Omental fat pad (tissue), 4 donors: Measurements from ENCODE around the gene CORO7. TPM values are rescaled to one million over a fixed set of nuclear protein-coding genes. Genes with fewer than 3 reads are reported as not detected.
A peak's percentile ranks its signal among the peaks of the same experiment; 100 is the strongest.

Source experiments
- ATAC-seq: fragments of 150-250 bp; one replicate; pipeline ENCODE4 v1.9.1; 2016; ENCODE audit warnings: mild to moderate bottlenecking, moderate library complexity; ENCODE audit not compliant: low FRiP score
- DNase-seq: peaks from one replicate; pipeline ENCODE4 v3.0.0-alpha.2; 2019; ENCODE audit warnings: low spot score
- total RNA-seq, 4 donors: library from RNA; depleted of rRNA; stranded (reverse); fragments of >200 nt; gene quantifications; one replicate each; pipeline ENCODE4 v1.1.0, GENCODE V29; 2016
- TF ChIP-seq, protein P1 (sequence below), 3 donors: fragments of 450-650 bp; IDR thresholded peaks; one replicate each; pipeline ENCODE4 v1.5.1; 2016 to 2017; ENCODE audit warnings: antibody characterized with exemption in 3 of 3, mild to moderate bottlenecking in 3 of 3, moderate library complexity in 2 of 3

CORO7 gene
- total RNA-seq, 4 donors from 2014 or later: 15.1 to 46.3 (median 27.5) TPM

DNA sequence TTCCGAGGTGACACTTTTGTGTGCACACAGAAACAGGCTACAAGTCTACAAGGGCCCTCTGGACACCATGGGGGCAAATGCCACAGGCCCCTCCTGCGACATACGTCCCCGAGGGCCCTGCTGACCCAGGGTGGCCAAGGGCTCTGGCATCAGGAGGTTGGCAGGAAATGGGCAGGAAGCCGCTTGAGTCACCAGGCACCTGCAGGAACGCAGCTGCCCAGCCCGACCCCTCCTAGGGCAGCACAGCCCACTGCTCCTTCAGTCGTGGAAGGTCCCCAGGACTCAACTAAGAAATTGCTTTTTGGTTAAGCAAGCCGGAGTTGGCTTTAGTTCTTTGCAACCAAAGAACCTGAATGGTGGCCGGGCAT is 8.1 kb downstream of the CORO7 start:
- no peak for DNase-seq
- TF ChIP-seq, protein P1, sequence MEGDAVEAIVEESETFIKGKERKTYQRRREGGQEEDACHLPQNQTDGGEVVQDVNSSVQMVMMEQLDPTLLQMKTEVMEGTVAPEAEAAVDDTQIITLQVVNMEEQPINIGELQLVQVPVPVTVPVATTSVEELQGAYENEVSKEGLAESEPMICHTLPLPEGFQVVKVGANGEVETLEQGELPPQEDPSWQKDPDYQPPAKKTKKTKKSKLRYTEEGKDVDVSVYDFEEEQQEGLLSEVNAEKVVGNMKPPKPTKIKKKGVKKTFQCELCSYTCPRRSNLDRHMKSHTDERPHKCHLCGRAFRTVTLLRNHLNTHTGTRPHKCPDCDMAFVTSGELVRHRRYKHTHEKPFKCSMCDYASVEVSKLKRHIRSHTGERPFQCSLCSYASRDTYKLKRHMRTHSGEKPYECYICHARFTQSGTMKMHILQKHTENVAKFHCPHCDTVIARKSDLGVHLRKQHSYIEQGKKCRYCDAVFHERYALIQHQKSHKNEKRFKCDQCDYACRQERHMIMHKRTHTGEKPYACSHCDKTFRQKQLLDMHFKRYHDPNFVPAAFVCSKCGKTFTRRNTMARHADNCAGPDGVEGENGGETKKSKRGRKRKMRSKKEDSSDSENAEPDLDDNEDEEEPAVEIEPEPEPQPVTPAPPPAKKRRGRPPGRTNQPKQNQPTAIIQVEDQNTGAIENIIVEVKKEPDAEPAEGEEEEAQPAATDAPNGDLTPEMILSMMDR (IDR thresholded peaks at IDR 0.05): no peak
- ATAC-seq: no peak

DNA sequence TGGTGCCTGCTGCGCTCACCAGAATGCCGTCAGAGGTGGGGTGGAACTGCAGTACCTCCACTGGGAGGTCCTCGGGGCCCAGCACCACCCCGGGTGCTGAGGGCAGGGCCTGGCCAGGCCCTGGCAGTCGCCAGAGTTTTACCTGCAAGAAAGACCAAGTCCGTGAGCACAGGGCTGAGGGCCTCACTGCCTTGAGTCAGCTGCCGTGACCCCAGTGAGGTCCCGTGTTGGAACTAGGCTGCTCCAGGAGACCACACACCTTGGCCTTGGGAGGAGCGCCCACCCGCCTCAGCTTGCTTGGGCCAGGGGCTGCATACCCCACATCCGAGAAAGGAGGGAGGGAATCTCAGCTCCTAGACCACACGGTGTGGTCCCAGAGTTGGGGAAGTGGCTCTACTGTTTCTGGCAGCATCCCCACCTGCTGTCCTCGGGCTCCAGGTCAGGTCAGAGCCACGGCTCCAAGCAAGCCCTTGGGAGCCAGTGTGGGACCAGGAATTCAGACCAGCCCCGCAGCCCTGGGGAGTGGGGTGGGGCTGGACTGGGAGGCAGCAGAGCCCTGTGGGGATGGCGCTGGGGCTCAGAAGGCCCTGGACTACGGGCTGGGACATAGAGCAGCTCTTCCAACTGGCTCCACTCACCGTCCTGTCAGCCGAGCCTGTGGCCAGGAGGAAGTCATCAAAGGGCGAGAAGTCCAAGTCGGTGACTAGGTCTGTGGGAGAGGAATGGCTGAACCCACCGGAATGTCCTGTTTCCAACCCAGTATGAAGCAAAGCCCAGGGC is 8.7 kb downstream of the CORO7 start:
- DNase-seq: no peak
- TF ChIP-seq, protein P1 (IDR thresholded peaks at IDR 0.05): no peak
- ATAC-seq: no peak

DNA sequence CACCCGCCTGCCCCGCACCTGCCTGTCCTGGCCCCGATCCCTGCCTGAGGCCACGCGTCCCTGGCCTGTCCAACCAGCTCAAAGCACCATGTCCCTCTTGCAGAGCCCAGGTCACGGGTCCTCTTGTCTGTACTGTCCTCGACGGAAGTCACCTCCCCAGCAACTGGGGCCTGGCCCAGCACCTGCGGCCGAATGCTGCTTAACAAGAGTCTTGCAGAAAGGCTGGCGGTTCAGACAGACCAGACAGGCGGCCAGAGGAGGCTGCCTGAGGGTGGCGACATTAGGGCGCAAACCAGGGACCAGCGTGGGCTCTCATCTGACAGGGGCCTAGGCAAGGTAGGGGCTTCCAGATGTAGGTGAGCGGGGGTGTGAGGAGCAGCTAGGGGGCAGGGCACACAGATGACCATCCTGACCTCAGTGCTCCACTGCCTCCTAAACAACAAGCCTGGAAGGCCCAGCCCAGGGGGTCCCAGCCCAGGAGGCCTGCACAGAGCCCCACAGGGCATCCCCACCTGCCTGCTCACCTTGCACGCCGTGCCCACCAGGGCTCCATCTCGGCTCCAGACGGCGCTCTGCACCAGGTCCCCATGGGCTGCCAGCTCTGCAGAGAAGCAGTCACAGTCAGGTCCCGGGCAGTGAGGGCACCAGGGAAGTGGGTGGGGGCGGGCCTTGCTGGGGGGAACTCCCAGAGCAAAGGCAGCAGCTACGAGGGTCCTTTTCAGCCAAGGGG is 11.3 kb downstream of the CORO7 start:
- TF ChIP-seq, protein P1 (IDR thresholded peaks at IDR 0.05): no peak
- ATAC-seq (no peak), DNase-seq (no peak)

DNA sequence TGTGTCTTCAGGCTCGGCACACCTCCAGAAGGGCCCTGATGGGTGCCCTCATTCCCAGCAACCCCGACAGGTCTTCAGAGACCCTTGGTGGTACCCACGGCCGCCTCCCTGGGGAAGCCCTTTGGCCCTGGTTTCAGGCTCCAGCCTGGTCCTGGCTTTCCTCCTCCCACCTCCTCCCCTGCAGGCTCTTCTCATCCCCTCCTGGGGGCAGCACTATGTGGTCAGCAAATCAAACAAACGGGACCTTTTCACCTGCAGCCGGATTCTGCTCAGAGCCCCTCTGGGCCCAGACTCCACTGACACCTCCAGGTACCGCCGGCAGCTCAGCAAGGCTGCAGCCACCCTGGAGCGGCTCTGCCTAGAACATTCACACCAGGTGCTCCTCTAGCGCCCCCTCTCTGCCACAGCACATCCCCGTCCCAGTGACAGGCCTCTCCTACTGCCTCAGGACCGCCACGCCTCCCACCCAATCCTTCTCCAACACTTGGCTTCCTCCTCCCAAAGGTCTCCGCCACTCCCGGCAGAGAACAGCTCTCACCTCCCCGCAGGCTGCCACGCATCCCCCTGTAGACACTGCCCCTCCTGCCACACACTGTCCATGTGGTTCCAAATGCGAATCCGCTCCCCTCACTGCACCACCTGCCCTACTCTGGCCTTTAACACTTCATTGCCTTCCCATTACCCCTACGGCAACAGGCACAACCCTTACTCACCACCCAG is 12.0 kb downstream of the CORO7 start:
- ATAC-seq: no peak
- TF ChIP-seq, protein P1 (IDR thresholded peaks at IDR 0.05): no peak
- no peak for DNase-seq

DNA sequence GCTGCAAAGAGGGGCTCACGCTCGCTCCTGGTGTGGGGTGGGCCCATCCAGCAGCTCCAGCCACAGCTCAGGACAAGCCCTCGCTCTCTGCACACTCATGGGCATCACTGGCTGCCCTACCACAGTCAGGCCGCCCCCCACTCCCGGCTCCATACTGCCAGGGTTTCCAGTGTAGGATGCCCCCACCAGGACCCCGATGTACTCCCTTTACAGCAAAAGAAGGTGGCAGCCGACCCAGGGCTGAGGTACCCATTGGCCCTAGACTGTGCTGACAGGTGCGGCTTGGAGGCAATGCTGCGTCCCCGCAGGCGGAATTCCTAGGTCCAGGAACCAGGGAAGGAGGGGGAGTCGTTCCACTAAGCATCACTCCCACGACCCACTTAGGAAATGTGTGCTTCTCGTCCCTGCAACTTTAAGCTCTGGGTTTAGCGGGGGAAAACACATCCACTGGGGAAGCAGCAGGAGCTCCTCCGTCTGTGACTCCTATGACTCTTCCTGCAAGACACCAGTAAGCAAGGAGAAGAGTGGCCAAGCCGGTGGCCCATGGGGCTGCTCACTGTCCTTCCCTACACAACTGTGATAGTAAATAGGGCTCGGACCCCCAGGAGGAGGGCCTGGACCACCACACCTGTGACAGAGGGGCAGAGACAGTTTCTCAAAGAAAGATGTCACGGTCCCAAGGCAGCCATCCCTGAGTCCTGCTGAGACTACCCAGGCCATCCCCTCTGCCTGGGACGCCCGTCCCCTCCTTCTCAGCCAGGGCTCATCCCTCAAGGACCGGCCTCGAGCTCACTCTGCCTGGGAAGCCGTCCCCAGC is 13.1 kb downstream of the CORO7 start:
- TF ChIP-seq, protein P1 (IDR thresholded peaks at IDR 0.05): no peak
- DNase-seq (no peak), ATAC-seq (peak; percentile 3)

DNA sequence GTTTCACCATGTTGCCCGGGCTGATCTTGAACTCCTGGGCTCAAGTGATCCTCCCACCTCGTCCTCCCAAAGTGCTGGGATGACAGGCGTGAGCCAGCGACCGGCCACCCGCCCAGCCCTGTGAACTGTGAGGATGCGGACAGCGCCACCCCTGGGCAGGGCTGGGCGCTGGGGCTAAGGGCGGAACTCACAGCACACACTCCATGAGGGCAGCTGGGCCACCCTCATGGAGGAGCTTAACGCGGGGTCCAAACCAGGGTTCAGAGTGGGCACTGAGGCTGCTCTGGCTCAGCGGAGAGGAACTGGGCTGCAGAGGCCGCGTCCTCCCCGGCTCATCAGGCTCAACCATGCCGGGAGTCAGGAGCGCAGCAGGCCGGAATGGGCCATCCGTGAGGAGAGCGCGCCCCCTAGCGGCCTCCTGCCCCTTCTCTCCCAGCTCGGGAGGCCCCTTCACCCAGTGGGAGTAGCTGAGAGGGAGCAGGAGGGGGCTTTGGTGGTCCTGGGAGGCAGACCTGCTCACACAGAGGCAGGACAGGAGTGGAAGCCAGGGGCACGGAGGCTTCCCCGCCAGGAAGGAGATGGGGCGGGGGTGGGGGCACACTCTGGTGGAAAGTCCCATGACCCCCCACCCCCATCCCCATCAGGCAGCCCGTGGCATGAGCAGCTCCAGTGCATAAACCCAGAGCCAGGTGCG is 13.8 kb downstream of the CORO7 start:
- ATAC-seq: peak; percentile 80
- peak; percentile 79 for DNase-seq
- TF ChIP-seq, protein P1 (IDR thresholded peaks at IDR 0.05): peak in 2 of 3 donors; percentile 55 to 82
